HG03432 (cell line): Measurements from ENCODE around the gene KRTDAP.

Experiments used
- ATAC-seq: cut with Tn5 transposase; IDR thresholded peaks from one replicate; pipeline ENCODE4 v1.9.1; 2021; ENCODE audit warnings: mild to moderate bottlenecking, moderate library complexity; ENCODE audit not compliant: unreplicated experiment

KRTDAP gene

DNA sequence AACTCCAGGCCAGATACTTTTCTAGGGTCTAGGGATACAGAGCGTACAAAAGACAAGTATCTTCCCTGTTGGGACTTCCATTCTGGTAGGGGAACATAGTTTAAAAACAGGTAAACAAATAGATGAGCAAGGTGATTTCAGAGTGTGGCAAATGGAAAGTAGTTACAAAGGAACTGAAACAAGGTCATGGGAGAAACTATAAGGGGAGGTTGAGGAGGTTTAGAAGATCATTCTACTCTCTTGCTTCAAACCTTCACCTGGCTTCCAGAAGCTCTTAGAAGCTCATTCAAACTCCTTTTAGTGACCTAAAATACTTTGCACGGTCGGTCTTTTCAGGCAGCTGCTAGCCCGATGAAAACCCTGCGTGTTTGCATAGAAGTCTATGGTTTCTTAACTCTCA is 33.1 kb downstream of the KRTDAP start:
- ATAC-seq = no peak

GRCh38 chr19:35455616-35456201 is 34.6 kb downstream of the KRTDAP start:
- no peak for ATAC-seq

DNA sequence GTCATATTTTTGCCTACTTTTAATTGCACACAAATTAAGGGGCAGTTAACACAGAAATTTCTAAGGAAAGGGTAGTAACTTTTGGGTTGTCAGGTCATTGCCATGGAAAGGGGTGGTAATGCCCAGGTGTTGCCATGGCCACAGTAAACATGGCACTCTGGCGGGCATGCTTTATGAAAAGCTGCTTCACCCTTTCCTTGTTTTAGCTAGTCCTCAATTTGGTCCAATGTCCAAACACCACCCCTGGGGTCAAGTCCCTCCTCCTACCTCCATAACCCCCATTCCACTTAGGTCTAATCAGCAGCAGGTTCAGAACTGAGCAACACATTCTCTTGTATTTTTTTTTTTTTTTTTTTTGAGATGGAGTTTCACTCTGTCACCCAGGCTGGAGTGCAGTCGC is 35.6 kb downstream of the KRTDAP start:
- no peak for ATAC-seq

DNA sequence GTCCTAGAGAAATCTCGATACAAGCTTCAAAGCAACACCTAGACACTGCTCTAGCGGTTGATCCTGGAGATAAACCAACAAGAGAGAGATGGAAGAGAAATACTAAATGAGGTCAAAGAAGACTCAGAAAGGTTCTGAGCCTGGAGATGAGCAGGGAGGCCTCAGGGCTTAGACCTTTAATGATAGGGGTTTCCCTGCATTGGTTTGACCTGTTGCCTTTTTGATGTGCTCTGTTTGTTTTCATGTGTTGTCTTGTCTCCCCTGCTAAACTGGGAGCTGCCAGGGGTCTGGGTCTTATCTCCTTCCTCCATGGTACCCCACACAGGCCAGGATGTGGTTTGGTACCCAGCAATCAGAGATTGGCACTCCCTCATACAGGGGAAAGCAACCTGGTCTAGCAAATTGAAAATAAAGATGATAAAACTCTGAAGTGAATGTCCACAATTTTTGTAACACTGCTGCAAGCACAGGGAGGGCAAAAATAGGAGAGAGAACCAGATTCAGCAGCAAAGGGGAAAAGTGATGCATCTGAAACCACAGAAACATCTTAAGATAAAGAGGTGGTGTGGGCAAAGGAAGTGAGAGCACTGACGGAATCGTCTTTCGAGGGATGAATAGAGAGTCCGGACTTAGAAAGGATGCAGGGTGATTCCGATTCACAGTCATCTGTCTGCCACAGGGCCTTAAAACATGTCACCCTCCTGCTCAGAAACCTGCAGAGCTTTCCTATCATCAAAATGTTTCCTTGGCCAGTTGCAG is 38.7 kb downstream of the KRTDAP start:
- ATAC-seq = no peak

- ATAC-seq = no peak
Measured at GRCh38 chr19:35449359-35450043, 40.8 kb downstream of the KRTDAP start.

DNA sequence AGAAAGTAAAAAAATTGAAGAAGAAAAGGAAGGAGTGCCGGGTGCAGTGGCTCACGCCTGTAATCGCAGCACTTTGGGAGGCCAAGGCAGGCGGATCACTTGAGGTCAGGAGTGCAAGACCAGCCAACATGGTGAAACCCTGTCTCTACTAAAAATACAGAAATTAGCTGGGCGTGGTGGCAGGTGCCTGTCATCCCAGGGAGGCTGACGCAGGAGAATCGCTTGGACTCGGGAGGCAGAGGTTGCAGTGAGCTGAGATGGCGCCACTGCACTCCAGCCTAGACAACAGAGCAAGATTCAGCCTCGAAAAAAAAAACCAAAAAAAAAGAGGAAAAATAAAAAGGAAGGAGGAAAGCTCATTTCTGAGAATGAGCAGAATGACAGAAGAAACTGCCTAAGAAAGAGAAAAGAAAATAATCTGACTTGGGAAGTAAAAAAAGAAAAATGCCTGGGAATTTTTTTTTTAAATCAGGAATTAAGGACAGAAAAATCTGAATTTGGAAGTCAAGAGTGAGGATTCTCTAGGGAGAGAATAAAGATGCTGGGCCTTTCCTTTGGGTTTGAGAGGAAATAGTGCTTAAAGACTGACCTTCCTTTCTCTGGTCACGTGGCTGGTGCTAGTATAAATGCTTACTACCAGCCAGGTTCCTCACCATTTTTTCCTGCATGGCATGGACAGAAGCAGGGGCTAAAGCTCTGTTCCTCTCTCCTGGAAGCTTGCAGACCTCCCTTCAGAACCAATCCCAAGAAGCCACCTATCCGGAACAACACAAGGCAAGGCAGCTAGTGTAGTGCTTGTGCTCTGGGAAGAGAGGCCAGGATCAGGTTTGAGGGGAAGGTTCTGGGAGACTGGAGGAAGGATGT is 42.4 kb downstream of the KRTDAP start, which contains the start of gene FFAR2:
FFAR2 (plus strand) TSS at position 652 of the 864 bp plus-strand sequence. CDS start 1,458 bp downstream, outside the sequence.
- no peak for ATAC-seq

DNA sequence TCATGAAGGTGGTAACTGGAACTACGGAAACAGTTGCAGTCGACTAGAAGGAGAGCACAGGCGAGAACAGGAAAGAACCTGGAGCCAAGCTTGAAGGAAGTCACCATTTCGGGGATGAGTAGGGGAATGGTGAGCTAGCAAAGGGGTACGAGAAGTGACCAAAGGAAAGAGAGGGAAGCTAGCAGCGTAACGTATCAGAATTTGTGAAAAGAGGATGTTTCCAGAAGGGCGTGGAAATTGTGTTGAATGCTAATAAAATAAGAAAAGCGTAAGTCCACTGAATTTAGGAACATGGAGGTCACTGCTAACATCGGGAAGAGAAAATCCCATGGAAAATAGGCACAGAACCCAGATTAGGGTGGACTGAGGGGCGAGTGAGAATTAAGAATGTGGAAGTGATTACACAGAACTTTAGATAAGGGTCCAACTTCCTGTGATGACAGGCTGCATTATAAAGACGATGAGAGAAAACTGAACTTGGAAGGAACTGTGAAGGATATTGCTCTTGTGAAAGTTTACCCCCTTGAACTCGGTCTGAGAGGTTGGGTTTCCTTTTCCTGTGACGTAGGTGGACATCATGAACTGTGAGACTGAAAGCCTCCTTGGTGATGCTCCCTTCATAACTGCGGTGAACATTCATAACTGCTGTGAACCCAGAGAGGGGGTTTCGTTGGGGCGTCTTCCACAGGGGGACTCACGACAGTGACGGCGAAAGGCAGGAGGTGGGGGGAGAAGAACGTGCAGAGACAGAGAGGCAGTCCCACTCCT is 44.3 kb downstream of the KRTDAP start:
- ATAC-seq = no peak

GRCh38 chr19:35444735-35445134 is 45.5 kb downstream of the KRTDAP start:
- no peak for ATAC-seq

GRCh38 chr19:35442091-35442490 is 48.2 kb downstream of the KRTDAP start:
- no peak for ATAC-seq

DNA sequence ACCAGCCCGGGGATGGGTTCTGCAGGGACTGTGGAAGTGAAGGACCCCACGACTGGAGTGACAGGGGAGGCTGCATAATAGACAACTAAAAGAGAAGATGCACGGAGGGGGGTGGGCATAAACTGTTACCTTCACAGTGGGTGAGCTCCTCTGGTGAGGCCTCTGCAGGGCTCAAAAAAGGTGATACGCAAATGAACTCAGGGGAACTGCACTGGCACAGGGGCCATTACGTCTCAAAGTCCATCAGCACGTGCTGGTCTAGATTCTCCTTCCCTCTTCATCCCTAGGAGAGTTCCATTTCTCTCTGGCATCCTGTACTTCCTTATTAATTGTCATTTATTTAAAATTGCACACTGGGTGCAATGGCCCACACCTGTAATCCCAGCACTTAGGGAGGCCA is 50.3 kb downstream of the KRTDAP start:
- no peak for ATAC-seq

DNA sequence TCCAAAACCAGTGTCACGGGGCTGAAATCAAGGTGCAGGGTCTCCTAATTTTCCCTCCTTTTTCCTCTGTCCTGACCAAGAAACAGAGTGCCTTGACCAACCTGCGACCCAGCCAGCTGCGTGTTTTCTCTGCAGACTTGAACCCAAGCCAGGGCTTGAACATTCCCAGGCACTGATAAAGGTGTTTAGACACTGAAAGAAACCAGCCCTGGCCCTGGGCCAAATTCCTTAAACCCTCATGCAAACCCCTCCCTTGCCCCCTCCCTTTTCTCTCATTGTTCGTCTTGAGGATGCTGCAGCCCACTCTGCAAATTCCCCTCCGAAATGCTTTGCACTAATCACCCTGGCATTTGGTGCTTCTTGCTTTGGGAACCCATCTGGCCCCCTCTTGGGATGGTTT is 51.7 kb downstream of the KRTDAP start:
- no peak for ATAC-seq

GRCh38 chr19:35438096-35438495 is 52.2 kb downstream of the KRTDAP start:
- ATAC-seq = no peak

DNA sequence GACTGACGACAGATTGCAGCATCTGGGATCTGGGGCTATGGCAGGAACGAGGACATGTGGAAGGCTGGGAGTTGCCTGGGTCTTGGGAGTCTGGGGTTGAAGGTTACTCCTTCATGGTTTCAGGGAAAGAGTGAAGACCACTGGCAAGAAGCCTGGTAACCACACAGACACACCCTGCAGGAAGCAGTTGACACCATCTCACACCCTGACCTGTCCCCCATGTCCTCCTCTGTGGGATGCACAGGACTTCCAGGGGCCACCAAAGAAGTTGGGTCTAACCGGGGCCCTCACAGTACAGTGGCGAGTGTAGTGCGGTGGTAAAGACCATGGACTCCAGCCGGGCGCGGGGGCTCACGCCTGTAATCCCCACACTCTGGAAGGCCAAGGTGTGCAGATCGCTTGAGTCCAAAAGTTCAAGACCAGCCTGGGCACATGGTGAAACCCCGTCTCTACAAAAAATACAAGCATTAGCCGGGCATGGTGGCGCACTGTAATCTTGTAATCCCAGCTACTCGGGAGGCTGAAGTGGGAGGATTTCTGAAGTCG is 52.8 kb downstream of the KRTDAP start:
- ATAC-seq = no peak
